ENCODE measurements around the gene CABLES2.

CABLES2 gene

DNA sequence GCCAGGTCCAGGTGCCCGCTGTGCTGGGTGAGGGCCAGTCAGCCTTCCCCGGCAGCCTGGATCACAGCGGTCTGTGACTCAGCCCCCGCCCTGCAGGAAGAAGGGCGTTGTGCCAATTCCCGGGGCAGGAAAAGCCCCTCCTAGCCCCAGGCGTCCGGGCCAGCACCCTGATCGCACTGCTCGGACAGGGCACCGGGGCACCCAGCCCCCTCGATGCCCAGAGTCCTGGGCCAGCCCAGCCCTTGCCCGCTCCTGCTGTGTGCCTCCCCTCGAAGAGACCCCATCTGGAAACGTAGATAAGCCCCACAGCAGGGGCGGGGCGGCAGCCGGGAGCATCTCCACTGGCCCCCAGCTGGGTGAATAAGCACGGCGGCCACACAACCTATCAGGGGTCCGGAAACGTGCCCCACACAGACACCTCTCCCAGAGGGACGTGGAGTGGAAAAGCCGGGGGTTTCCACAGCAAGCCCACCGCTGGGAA lies 49.9 kb downstream of the CABLES2 start:
- DNase-seq: no peak

DNA sequence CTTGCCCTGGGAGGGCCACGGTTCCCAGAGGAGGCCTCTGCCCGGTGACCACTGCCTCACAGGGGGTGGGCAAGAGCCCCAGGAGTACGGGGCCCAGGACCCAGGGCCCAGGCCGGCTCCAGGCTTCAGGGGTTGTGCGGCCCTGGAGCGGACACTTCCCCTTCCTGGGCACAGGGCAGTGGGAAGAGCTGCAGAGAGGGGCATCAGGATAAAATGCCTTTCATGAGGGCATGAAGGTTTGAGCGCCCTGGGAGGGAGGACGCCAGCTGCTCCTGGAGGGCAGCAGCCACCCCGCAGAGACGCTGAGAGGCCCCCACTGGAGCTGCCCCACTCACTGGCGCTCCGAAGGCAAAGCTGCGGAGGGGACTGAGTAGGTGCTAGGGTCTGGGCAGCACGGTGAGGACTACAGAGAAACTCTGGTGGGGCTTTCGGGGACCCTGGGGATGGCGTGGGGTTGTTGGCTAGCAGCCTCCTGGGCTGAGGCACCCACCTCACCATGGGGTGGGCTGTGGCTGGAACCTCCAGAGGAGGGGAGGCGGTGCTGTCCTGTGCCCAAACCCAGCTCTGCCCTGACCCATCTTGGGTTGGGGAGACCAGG lies 50.4 kb downstream of the CABLES2 start:
- no peak for DNase-seq

DNA sequence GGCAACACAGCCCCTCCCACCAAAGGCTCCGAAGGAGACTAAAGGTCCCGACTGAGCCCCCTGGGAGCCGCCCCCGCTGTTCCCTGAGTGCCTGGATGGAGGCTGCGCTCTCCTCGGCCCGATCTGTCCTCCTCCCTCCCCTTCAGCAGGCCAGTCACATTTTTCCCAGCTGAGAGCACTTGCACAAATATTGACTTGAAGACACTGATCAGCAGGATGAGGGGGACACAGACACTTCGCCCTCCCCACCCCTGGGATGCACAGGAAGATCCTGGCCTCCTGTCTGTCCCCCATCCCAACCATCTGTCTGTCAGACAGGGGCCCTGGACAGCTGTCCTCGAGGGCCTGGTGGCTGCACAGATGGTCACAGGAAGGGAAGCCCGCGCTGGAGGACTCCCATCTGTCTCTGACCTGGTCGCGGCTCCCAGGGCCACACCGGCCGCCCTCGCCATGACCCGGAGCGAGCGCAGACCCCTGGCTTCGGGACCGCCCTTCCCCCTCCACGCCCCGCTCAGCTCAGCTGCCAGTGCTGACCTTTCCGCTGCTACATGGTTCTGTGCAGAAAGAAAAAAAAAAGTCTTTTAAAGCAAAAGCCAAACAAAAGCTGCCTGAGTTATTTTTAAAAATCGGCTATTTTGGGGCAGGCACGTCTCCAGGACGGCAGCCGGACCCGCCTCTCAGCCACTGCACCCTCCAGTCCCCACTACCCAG lies 51.1 kb downstream of the CABLES2 start:
- no peak for DNase-seq

DNA sequence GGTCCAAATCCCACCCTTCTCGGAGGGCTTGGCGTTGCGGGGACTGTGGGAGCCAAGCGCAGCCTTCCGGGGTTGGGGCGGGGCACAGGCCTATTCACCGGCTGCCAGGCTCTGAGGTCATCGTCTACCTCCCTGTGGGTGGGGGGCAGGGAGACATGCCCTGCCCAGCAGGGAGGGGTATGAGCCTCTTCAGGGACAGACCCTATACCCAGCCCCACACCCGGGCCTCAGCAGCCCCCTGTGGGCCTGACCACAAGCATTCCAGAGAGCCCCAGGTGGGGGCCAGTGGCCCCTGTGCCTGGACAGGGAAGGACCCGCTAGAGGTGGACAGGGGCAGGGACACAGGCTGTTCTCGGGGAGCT lies 51.6 kb downstream of the CABLES2 start:
- DNase-seq: no peak

DNA sequence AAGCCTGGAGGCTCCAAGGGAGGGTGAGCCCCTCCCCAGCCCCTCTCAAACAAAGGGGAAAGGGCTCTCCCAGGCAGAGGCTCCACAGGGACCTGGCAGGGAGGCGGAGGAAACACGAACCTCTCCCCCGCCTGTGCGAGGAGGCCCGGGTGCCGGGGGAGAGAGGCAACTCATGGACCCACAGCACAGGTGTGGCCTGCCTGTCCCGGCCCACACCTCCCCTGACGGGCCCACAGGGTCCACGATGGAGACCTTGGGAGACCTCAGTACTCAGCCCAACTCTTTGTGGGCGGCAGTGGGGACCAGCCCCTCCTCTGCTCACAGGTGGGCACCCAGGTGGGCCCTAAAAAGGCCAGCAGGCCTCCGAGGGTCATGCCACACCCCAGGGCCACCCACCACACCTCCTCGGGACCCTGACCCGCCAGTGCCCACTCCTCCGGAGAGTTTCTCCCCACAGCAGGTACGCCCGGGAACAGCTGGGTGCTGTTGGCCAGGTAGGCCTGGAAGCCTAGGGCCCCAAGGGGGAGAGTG lies 52.2 kb downstream of the CABLES2 start:
- DNase-seq: no peak

DNA sequence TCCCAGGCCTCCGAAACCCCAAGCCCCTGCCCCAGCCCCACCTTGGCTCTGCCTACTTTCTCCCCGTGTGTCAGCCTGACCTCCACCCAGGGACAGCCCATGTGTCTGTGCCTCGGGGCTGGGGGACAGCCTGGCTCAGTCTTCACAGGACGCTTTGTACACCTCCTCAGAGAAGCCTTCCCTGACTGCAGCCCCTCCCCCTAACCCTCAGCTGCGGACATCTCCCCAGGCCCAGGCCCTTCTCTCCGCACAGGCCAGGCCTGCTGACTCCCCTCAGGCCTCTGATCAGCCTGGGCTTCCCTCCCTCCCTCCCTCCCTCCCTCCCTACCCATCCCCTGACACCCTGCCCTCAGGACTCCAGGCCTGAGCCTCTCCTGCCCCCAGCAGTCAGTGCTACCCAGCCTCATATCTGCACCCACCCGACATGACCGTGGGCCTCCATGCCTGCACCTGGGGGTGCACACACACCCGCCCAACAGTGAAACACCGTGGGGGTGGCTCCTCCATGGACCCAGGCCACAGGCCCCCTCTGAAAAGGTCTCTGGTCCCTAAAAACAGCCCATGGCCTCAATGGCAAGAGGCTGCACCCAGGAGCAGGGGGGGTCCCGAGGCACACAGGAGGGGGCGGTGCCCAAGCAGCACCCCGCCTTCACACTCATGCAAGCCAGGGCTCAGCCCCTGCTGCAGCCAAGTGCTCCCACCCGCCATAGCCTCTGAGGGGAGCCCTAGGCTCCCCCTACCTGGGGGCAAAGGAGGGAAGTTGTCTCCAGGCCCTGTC lies 52.9 kb downstream of the CABLES2 start:
- no peak for DNase-seq

DNA sequence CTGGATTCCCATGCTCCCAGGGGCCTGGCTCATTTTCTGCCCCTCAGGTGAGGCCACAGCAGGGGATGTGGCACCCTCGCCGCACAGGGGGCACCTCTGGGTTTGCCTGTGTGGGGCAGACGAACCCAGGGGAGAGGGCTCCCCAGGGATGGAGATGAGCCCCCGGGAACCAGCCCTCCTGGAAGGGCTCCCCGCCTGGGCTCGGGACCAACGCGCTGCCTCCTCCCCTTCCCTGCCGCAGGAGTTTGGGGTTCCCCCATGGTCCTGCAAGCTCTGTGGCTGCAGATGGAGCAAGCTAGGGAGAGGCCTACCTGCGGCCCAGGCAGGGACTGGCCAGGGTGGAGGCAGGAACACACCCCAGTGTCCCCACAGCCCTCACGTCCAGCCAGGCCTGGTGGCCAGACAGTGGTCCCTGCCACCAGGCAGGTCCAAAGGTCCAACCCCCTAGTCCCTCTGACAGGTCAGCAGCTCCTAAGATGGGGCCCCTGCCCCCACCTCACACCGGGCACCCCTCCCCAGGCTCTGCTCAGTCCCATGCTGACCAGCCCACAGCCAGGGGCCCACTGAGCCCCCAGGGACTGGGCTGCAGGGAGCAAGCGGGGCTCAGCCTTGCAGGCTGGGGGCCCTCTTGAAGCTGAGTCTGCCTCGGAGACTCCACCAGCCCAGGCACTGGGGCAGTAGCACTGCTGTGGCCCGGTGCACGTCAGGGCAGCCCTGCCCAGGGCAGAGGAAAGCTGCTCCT lies 53.6 kb downstream of the CABLES2 start:
- no peak for DNase-seq

DNA sequence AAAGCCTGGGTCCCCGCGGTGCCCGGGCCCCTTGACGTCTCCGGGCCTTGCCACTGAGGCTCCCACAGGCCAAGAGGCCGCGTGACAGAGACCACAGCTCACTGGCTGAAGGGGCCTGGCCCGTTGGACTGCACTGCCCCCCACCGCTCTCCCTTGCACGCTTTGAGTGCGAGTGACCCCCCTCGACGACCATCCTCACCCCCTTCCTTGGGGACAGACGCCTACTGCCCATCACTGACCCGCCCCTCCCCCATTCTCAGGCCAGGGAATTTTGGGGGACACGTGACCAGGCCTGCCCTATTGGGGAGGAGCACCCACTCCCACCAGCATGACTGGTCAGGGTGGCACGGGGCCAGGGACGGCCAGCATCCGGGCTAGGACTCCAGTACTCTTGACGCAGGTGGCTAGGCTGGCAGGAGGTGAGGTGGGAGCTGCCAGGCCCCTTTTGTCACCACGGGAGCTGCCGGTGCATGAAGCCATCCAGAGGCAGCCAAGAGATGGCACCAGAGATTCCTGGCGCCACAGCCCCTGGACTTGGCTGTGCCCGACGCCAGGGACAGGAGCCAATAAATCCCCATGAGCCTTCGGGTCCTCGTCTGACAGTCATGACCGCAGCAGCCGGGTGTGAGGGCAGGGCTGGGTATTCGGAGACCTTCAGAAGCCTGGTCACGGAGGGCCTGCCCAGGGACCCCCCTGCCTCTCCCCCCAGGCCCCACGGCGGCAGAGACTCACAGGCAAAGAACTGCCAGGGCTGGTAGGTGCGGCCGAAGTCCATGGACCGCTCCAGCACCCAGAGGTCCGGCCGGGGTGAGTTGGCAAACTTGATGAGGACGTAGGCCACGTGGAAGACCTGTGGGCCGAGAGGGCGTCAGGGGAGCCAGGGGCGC lies 54.4 kb downstream of the CABLES2 start:
- DNase-seq: no peak

DNA sequence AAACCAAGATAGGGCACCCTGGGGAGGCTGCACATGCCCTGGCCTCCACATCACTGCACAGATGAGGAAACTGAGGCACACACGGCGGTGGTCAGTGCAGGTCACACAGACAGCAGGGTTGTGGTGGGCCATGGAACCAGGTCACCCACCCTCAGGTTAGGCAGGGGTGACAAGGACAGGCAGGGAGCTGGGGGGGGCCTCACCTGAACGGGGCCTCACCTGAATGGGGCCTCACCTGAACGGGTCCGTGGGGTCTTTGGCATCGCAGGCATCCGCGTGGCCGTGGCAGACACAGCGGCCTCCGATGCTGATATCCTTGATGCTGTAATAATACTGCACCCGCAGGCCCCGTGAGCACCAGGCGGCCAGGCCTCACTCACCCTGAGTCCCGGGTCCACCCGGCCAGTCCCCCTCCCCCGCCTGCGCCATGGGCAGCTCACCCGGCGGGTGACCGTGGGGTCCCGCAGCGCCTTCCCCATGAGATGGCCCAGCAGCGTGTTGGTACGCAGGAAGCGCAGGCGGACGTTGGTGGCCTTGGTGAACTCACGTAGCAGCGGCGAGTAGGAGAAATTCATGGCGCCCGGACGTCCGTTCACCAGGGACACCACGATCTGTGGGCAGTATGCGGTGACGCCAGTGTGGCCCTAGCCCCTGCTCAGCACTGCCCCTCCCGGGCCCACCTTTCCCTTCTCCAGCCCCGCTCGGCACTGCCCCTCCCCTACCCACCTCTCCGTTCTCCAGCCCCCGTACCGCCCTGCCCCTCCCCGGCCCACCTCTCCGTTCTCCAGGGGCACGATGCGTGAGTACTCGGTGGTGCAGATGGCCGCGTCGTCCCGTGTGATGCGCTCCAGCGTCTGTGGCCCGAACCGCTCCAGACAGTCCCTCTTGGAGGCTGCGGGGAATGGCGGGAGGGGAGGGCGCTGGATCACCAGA lies 55.4 kb downstream of the CABLES2 start:
- DNase-seq: no peak

DNA sequence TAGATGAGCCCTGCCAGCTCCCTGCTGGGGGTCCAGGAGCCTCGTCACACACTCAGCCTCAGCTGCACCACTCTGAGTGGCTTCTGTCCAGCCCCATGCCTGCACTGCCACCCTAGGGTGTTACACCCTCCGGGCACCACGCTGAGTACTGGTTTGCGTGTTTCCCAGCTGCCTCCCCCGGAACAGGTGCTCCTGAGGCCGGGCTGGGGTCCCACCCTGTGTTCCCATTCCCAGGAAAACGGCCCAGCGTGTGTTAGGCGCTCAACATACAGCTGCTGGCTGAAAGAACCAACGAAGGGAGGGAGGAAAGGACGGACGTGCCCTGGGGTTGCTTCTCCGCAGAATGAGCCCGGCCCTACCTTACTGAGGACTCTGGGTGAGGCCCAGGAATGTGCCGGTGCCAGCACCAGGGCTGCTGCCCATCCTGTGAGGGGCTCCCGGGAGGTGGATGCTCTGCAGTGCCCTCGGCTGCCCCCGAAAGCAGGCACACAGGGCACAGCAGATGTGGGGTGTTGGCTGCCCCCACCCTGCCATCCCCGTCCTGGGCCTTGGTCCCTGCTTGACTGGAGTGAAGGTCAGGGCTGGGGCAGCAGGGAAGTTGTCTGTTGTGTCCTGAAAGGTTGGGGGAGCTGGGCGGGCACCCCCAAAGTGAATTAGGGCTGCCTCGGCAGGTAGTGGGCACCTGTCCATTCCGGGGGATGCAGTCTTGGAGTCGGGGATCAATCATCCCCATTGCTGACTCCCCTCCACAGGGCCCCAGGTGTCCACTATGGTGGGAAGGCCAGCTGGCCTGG lies 56.3 kb downstream of the CABLES2 start:
- no peak for DNase-seq

DNA sequence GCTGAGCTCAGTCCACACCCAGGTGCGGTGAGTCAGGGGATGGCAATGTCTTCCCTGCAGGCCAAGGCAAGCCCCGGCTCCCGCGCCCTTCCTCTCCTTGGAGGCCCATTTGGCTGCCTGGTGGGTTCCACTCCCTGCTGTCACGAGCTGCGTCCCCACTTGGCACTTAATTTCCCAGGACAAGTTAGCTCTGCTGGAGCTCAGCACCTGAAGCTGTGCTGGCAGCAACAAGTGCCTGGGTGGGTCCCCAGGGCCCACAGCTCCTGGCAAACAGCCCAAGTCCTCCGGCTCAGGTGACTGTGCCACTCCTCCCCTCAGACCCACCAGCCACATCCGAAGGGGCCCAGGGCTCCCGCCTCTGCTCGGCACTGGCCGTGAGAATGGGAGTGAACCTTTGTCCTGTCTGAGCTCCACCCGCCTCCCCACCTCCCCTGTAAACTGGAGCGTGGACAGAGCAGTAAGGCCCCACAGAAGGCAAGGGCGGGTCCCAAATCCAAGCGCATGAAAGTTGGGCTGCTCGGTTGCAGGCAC lies 56.9 kb downstream of the CABLES2 start:
- DNase-seq: no peak

DNA sequence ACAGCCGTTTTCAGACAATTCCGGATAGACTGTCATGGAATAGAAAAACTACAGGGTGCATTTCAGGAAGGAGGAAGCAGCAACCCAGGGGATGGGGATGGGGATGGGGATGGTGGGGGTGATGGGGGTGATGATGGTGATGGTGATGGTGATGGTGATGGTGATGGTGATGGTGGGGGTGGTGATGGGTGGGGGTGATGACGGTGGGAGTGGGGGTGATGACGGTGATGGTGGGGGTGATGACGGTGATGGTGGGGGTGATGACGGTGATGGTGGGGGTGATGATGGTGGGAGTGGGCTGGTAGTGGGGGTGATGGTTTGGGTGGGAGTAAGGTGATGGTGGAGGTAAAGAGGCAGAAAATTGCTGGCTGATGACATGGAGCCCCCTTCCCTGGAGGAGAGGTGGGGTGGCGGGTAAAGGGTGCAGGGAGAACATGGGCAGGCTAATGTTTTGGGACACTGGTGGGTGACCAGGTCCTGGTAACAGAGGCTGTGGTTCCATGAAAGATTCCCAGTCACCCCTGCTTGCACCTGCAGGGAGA lies 57.5 kb downstream of the CABLES2 start:
- no peak for DNase-seq

DNA sequence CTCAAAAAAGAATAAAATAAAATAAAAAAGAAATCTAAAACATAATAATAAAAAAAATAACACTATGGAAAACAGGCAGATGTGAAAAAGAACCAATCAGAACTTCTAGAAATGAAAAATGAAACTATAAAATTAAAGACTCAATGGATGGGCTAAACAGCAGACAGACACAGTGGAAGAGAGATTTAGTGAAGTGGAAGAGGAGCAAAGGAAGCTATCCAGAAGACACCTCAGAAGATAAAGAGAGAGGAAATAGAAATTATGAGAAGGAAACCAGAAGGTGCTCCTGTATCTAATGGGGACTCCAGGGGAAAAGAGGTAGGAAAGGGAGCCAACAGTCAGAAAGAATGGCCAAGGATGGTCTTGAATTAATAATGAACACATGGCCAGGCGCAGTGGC lies 58.5 kb downstream of the CABLES2 start:
- DNase-seq: no peak

DNA sequence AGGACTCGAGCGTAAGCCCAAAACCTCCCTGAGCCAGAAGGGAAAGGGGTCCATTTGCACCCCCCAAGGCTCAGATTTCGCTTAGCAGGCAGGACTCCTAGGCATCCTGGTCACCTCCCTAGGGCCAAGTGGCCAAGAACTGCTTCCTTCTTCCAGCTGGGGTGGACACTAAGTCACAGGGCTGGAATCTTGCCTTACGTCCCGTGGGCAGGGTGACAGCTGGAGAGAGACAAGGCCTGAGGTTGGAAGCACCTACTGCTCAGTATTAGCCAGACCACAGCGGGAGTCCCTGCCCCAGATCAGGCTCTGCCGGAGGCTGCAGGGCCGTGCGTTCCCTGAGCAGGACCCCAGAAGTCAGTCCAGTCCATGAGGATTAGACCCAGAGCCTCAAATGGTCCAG lies 59.6 kb downstream of the CABLES2 start:
- DNase-seq: no peak

DNA sequence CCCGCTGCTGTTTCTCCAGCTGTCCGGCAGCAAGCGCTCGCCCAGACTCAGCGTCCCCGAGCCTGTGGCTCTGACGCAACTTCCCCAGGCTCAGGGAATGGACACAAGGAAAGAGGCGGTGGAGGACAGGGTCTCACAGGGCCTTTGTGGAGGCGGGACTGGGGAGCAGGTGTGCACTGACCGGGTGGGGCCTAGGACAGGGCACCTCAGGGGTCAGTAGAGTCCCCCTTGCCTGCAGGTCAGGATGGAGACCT lies 60.0 kb downstream of the CABLES2 start:
- DNase-seq: no peak

DNA sequence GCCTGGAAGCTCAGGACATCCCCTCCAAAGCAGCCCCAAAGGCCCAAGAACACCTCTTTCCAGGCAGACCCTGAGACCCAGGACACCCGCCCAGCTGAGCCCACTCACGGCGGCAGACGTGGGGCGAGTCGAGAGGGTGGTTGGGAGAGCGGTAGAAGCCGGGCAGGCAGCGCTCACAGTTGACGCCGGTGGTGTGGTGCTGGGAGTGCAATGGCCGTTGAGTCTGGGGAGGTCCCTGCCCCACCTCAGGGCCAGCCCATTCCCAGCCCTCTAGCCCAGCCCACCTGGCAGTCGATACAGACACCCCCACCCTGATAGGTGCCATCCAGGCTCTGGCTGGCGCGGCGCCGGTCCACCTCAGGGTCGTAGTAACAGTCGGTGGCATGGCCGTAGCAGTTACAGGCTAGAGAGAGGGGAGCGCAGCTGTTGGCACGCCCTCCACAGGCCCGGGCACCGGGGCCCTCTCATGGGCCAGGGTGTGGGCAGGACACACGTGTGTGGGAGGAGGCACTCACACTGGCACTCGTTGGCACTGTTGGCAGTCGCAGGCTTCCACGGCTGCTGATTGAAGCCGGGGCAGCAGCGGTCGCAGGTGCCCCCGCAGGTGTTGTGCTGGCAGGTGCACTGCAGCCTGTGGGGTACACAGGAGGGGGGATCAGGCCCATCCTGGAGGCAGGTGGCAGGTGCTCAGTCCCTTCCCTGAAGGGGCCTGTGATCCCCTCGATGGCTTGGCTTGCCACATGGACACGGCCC lies 60.5 kb downstream of the CABLES2 start:
- DNase-seq: no peak

DNA sequence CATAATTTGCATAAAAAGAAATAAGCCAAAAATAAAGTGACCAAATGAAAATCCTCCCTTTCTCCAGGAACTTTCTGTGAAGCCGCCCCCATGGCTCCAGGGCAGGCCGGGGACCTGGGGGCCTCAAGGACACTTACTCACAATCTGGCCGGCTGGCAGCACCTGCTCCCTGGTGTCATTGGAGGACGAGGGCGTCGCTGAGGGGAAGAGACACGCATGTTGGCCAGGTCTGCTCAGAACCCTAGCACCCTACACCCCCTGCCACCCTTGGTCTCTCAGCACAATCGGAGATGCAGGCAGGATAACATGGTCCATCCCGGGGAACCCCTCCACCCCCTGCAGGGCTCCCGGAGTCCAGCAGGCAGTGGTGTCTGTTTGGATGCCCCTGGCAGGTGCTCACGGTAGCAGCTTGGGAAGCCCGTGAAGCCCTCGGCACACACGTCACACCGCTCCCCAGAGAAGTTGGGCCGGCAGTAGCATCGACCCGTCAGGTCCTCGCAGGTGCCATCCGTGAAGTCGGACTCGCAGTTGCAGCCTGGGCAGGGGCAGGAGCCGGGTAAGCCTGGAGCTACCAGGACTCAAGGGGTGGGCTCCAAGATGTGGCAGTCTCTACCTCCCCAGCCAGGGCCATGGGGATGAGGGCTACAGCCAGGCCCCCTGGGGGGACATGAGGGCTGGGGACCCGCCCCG lies 61.3 kb downstream of the CABLES2 start:
- no peak for DNase-seq

DNA sequence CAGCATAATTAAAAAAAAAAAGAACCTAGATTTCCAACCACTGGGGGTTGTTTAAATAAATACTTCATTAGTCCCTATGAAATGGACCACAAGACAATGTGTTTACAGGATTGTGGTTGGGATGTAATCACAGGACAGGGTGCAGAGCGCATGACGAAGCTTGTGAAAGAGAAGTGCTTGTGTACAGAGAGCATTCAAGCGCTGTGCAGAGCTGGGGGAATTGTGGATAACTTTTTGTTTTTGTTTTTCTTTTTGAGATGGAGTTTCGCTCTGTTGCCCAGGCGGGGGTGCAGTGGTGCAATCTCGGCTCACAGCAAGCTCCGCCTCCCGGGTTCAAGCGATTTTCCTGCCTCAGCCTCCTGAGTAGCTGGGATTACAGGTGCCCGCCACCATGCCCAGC lies 62.3 kb downstream of the CABLES2 start:
- no peak for DNase-seq

All from CD4-positive, alpha-beta T cell treated with Interleukin-12 subunit alpha and Interleukin-12 subunit beta, for 1 hour (primary cell).